Left renal cortex interstitium (tissue), 4 donors: Measurements from ENCODE around the gene C1QTNF8. TPM values are rescaled to one million over a fixed set of nuclear protein-coding genes. Genes with fewer than 3 reads are reported as not detected.

ENCODE experiments used
- DNase-seq, 4 donors: peaks; one replicate each; pipeline ENCODE4 v3.0.0-alpha.2; 2013; ENCODE audit warnings: low read depth in 4 of 4, low spot score in 2 of 4, missing footprints in 1 of 4
- polyA plus RNA-seq, 4 donors: library from polyadenylated mRNA; unstranded; fragments of 120-200 nt; gene quantifications; one replicate each; pipeline ENCODE4 v1.2.1, GENCODE V29; 2013; ENCODE audit not compliant: insufficient read length in 4 of 4

C1QTNF8 gene
- polyA plus RNA-seq, 4 donors = not detected

GRCh38 chr16:1112506-1113184, 16.6 kb upstream of the C1QTNF8 start:
- no peak for DNase-seq

- DNase-seq = no peak
Measured at GRCh38 chr16:1109648-1110047, 13.6 kb upstream of the C1QTNF8 start.

- DNase-seq = no peak
Measured at GRCh38 chr16:1108299-1109252, 12.5 kb upstream of the C1QTNF8 start.

GRCh38 chr16:1107731-1108130, 11.7 kb upstream of the C1QTNF8 start:
- no peak for DNase-seq

- no peak for DNase-seq
Measured at GRCh38 chr16:1107141-1107540, 11.1 kb upstream of the C1QTNF8 start.

- no peak for DNase-seq
Measured at GRCh38 chr16:1106659-1107058, 10.6 kb upstream of the C1QTNF8 start.

GRCh38 chr16:1105888-1106620, 10.0 kb upstream of the C1QTNF8 start:
- DNase-seq = no peak

- DNase-seq = no peak
Measured at GRCh38 chr16:1103636-1103980, 7.6 kb upstream of the C1QTNF8 start.

- no peak for DNase-seq
Measured at GRCh38 chr16:1102921-1103635, 7.0 kb upstream of the C1QTNF8 start.

GRCh38 chr16:1102333-1102700, 6.3 kb upstream of the C1QTNF8 start:
- DNase-seq = no peak

GRCh38 chr16:1101573-1102332, 5.7 kb upstream of the C1QTNF8 start:
- DNase-seq = no peak

GRCh38 chr16:1101133-1101532, 5.1 kb upstream of the C1QTNF8 start:
- no peak for DNase-seq

- no peak for DNase-seq
Measured at GRCh38 chr16:1100084-1100800, 4.2 kb upstream of the C1QTNF8 start.

- DNase-seq = no peak
Measured at GRCh38 chr16:1099189-1100083, 3.4 kb upstream of the C1QTNF8 start.

GRCh38 chr16:1098266-1098991, 2.4 kb upstream of the C1QTNF8 start:
- no peak for DNase-seq

GRCh38 chr16:1097800-1098199, 1.8 kb upstream of the C1QTNF8 start:
- no peak for DNase-seq

GRCh38 chr16:1097156-1097555, 1.1 kb upstream of the C1QTNF8 start:
- DNase-seq = no peak
